Amniotic stem cell (primary cell): Measurements from ENCODE around the gene GIPC3.
"Not testable (repeated sequence)": the region's sequence is repeated elsewhere in the genome, so short reads cannot be mapped to it uniquely, and the experiment has no call there.

Source experiments
- DNase-seq: peaks from one replicate; lab custom pipeline; 2025; lab: John Stamatoyannopoulos, UW

The GIPC3 gene

DNA sequence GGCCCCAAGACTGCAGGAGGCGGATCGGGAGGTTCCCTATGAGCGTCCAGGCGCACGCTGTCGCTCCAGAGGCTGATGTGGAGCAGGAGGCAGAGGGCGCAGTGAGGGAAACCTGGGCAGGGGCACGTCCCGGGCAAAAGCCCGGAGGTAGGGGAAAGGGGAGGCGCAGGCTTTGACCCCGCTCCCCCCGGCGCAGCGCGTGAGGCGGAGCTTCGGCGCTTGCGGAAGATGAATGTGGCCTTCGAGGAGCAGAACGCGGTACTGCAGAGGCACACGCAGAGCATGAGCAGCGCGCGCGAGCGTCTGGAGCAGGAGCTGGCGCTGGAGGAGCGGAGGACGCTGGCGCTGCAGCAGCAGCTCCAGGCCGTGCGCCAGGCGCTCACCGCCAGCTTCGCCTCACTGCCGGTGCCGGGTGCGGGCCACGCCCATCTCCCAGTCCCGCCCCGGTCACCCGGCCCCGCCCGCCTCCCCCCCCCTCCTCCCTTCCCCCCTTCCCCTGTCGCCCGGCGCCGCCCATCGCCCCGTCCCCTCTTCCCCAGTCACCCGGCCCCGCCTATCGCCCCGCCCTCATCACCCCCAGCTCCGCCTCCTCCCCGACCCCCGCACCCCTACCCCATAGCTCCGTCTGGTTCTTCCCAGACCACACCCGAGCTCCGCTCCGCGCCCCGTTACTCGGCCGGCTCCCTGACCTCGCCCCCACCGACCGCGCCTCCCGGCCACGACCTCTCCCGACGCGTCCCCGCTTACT is 8.4 kb upstream of the GIPC3 start:
- DNase-seq: no peak

- DNase-seq: no peak
Observed at GRCh38 chr19:3577723-3578344, 7.4 kb upstream of the GIPC3 start.

- no peak for DNase-seq
Observed at GRCh38 chr19:3578390-3578789, 6.9 kb upstream of the GIPC3 start.

DNA sequence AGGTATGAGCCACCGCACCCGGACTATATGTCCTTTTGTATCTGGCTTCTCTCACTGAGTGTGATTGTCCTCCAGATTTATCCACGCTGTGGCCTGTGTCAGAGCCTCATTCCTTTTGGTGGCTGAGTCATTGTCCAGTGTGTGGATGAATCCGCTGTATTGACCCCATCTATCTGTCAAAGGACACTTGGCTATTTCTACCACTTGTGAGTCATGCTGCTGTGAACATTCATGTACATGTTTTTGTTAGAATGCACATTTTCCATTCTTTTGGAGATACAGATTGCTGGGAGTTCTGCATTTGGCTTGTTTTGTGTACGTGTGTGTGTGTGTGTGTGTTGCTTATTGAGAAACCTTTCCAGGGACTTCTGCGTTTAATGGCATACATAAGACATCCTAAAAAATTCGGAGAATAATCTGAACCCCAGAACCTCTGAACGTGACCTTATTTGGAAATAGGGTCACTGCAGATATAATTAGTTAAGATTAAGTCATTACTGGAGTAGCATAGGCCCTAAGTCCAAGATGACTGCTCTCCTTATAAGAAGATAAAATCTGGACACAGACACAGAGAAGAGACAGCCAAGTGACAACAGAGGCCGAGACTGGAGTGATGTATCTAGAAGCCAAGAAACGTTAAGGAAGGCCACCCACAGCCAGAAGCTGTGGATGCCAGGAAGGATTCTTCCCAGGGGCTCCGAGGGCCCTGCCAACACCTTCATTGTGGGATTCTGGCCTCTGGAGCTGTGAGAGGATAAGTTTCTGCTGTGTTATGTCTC is 4.9 kb upstream of the GIPC3 start:
- peak; percentile 80 for DNase-seq

GRCh38 chr19:3581792-3582191 is 3.5 kb upstream of the GIPC3 start:
- not testable (repeated sequence) for DNase-seq

GRCh38 chr19:3584036-3584802 is 1.1 kb upstream of the GIPC3 start:
- not testable (repeated sequence) for DNase-seq

DNA sequence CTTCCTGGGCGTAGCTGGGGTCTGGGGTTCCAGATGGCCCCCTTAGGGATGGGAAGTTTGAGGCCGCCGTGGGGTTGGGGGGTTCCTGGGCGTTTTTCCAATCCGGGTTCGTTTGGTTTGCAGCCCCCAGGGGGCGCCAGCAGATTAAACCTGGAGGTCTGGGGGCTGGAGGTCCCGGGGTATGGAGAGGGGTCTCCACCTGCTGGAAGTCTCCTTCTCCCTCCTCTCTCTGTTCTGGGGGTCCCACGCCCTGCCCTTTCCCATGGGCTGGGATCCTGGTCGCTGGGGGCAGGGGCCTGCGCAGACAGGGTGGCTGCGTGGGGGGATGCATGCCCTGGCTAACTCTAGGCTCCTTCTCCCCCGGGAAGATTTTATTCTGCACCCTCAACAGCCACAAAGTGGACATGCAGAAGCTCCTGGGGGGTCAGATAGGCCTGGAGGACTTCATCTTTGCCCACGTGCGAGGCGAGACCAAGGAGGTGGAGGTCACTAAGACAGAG is 899 bp downstream of the GIPC3 start:
- no peak for DNase-seq

DNA sequence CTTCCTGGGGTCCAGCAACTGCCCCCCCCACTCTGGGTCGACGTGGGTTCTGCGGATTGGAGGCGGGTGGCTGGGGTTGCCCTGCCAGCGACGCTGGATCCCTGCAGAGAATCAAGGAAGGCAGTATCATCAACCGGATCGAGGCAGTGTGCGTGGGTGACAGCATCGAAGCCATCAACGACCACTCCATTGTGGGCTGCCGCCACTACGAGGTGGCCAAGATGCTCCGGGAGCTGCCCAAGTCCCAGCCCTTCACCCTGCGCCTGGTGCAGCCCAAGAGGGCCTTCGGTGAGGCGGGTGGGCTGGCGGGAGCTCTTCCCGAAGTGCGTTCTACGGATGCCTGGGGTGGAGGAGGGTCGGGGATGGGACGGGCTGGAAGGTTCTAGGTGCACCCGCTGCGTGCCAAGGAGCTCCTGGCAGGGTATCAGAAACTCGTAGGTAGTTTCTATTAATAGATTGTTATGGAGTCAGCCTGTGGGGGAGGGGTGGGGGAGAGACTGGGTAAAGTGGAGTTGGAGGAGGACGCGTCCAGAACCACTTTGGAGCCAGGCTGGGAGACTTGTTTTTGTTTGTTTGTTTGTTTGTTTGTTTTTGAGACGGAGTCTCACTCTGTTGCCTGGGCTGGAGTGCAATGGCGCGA is 1.5 kb downstream of the GIPC3 start:
- no peak for DNase-seq

DNA sequence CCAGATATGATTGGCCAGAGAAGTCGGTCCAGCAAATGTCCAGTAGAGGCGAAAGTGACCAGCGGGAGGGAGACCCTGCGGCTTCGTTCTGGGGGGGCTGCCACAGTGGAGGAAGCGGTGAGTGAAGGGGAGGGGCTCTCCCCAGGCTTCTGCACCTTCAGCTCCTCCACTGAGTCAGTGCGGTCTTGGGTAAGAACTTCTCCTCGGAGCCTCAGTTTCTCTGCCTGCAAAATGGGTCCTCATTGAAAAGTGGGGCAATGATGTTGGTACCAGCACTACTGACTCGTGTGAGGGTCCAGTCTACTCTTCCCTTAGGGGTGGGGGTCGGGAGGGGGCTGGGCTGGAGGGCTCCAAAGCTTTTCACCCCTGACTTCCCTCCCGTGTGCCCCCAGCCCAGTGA is 4.2 kb downstream of the GIPC3 start:
- DNase-seq: no peak

DNA sequence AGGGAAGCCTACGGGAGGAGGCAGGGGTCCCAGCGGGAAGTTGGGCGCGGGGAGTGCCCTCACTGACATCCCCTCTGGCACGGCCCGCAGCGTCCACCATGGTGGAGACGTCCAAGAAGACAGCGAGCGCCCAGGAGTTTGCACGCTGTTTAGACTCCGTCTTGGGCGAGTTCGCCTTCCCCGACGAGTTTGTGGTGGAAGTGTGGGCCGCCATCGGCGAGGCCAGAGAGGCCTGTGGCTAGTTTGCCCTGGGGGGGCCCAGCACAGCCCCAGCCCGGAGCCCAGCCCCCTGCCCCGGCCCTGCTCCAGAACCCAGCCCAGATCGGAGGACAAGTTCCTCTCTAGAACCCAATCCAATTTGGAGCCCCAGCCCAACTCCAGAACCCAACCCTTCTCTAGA is 4.7 kb downstream of the GIPC3 start:
- DNase-seq: no peak

DNA sequence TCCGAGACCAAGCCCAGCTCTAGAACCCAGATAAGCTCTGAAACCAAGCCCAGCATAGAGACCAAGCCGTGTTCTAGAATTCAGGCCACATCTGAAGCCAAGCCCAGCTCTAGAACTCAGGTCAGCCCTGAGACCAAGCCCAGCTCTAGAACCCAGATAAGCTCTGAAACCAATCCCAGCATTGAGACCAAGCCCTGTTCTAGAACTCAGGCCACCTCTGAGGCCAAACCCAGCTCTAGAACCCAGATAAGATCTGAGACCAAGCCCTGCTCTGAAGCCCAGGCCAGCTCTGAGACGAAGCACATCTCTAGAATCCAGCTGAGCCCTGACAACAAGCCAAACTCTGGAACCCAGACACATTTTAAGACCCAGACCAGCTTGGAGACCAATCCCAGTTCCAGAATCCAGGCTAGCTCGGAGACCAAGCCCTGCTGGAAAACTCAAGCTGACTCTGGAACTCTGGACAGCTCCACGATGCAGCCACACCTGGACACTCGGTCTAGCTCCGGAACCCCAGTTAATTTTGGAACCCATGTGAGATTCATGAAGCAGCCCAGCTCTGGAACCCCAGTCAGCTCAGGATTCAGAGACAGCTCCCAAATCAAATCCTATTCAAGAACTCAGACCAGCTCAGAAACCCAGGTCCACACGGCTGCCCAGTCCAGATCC is 5.8 kb downstream of the GIPC3 start:
- no peak for DNase-seq

GRCh38 chr19:3591876-3592613 is 6.8 kb downstream of the GIPC3 start:
- no peak for DNase-seq

GRCh38 chr19:3593156-3593555 is 7.9 kb downstream of the GIPC3 start:
- no peak for DNase-seq

- DNase-seq: no peak
Observed at GRCh38 chr19:3595521-3596061, 10.3 kb downstream of the GIPC3 start.

DNA sequence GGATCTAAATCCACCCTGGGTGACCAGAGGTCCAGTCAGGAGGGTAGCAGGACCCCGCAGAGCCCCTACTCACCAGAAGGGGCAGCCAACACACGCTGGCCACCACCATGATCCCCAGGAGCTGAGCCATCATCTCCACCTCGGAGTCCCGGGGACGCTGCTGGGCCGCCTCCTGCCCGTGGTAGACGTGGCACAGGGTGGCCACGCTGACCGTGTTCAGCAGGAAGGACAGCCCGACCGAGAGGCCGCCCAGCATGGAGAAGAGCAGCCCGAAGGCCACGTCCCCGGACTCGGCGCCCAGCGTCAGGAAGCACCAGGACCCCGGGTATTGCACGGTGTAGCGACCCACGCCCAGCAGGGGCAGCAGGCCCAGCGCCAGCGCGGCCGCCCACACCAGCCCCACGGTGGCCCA is 14.5 kb downstream of the GIPC3 start:
- no peak for DNase-seq

DNA sequence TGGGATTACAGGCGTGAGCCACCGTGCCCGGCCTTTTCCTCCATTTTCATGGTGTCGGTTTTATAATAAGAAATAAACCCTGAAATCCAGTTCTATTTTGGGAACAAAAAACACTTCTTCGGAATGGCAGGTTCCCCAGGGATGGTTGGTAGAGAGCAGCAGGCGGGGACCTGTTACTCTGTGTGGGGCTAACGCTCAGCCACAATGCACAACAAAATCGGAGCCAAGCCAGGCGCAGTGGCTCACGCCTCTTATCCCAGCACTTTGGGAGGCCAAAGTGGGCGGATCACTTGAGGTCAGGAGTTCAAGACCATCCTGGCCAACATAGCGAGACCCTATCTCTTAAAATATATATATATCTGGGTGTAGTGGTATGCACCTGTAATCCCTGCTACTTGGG is 15.7 kb downstream of the GIPC3 start:
- DNase-seq: no peak

- DNase-seq: no peak
Observed at GRCh38 chr19:3603121-3603811, 18.0 kb downstream of the GIPC3 start.

DNA sequence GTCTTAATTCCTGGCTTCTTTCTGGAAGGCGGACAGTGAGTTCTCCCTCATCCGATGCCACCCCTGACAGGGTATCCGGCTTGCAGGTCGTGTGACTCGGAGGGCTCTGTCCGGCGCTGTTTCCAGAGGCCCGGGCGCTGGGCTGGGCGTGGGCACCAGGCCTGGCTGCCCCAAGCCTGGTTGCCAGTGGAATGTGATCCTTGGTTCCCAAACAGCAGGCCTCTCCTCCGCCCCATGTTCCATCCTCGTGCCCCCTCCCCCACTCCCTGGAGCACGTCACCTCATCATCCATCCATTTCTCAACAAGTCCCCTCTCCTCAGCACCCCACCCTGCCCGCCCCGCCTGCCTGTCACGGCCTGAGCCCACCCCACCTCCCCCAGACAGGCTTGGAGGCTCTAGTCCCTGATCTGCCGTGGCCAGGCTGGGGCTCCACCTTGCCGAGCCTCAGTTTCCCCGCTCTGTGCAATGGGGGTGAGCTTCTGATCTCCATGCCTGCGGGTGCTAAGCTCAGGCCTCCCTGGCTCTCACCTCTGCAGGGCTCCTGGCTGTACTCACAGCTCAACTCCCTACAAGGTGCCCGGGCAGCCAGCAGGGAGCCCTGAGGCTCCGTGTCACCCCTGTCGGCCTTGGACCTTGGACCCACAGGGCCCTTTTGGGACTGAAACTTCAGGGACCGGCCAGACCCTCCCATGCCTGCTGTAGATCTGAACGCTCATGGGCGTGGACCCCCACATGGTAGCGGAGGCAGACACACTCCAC is 19.1 kb downstream of the GIPC3 start:
- no peak for DNase-seq

GRCh38 chr19:3604987-3605343 is 19.7 kb downstream of the GIPC3 start:
- DNase-seq: no peak
